Left lung (tissue), 10 donors: ENCODE data around the gene FAAP20. TPM values are rescaled to one million over a fixed set of nuclear protein-coding genes. Genes with fewer than 3 reads are reported as not detected.

Source experiments
- ATAC-seq: fragments of 200-7000 bp; cut with Tn5 transposase; one replicate; pipeline ENCODE4 v1.9.1; 2020; ENCODE audit warnings: moderate library complexity
- DNase-seq, 4 donors: peaks; one replicate each; pipeline ENCODE4 v3.0.0-alpha.2; 2013 to 2020
- H3K27ac ChIP-seq, 2 donors: fragments of 200-600 bp; sonication (generic) in 1 of 2; one replicate each; pipeline versions ENCODE4 v1.5.0 to v1.8.0; 2020 to 2021
- H3K27me3 ChIP-seq, 2 donors: fragments of 200-600 bp; sonication (generic) in 1 of 2; one replicate each; pipeline versions ENCODE4 v1.5.0 to v1.8.0; 2020 to 2021
- H3K36me3 ChIP-seq, 2 donors: fragments of 200-600 bp; sonication (generic) in 1 of 2; one replicate each; pipeline versions ENCODE4 v1.5.0 to v1.8.0; 2020 to 2021
- H3K4me1 ChIP-seq, 2 donors: fragments of 200-600 bp; one replicate each; pipeline ENCODE4 v1.8.0; 2021
- H3K4me3 ChIP-seq, 2 donors: fragments of 200-600 bp; sonication (generic) in 1 of 2; one replicate each; pipeline versions ENCODE4 v1.5.0 to v1.8.0; 2020 to 2021; ENCODE audit warnings: mild to moderate bottlenecking in 1 of 2
- H3K9me3 ChIP-seq, 2 donors: fragments of 200-600 bp; sonication (generic) in 1 of 2; one replicate each; pipeline versions ENCODE4 v1.5.0 to v1.8.0; 2020 to 2021
- intact Hi-C, 2 donors: fragments of 100-400 bp; cut with DNase I; formaldehyde crosslinking; loops; one replicate each; pipeline versions ENCODE4 v1.11.2 to v1.14.2; 2022
- polyA plus RNA-seq, 6 donors: library from polyadenylated mRNA; unstranded; fragments of 120-200 nt; gene quantifications; one replicate each; pipeline ENCODE4 v1.2.1, GENCODE V29; 2013; ENCODE audit not compliant: insufficient read length in 6 of 6
- total RNA-seq, 2 donors: library from RNA; stranded (reverse); fragmentation: NEBNext Ultra II Directional; extraction: Animal tissue kit (Norgen Biotek cat#: 25700); gene quantifications; one replicate each; pipeline ENCODE4 v1.2.1, GENCODE V29; 2021
- TF ChIP-seq, protein P1 (sequence below), 2 donors: fragments of 200-600 bp; sonication (generic) in 1 of 2; IDR thresholded peaks; one replicate each; pipeline versions ENCODE4 v1.5.0 to v1.8.0; 2021; ENCODE audit warnings: antibody characterized with exemption in 2 of 2
- donor health status: DM: no; HTN: yes; CAD: no.
- donor health status: DM: no; HTN: no; CAD: no.

Gene FAAP20
- total and polyA plus RNA-seq, 8 donors = 29.5 to 69.7 (median 45.8) TPM

DNA sequence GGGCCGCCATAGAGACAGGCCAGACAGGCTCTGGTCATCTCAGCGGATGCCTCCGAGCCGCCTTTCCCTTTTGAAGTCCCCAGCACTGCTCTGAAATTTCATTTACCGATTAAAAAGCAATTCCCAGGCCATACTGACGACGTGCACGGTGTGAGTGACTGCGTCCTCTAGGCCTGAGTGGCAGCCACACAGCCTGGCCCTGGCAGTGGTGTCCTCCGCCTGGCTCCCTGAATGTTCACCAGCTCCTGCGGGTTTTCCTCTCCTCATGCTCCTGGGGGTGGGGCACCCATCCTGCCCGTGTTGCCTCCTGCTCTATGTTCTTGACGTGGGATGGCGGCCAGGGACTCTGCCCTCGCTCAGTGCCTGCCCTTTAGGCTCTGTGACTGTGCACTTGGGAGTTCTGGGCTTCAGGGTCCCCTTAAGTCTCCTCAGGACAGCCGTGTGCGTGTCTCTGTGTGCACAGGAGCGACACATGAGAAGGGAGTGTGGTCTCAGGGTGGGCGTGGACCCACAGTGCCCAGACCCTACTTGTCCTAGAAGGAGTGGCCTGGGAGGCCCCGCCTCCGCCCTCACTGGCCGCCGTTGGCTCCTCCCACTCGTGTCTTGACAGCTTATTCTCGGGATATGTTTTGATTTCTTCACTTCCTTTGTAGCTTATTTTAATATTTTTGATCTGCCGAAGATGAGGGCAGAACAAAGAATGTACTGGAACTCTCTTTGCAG, 37.1 kb upstream of the FAAP20 start:
- H3K4me3 ChIP-seq = peak overlapping the region; percentile 69 to 93
- peak overlapping the region; percentile 89 to 93 for H3K27ac ChIP-seq
- intact Hi-C loops = loop anchor here in 1 of 2 donors (10.0 kb wide), 1 partner anchor 83 kb away; no protein-coding TSS in a partner anchor

DNA sequence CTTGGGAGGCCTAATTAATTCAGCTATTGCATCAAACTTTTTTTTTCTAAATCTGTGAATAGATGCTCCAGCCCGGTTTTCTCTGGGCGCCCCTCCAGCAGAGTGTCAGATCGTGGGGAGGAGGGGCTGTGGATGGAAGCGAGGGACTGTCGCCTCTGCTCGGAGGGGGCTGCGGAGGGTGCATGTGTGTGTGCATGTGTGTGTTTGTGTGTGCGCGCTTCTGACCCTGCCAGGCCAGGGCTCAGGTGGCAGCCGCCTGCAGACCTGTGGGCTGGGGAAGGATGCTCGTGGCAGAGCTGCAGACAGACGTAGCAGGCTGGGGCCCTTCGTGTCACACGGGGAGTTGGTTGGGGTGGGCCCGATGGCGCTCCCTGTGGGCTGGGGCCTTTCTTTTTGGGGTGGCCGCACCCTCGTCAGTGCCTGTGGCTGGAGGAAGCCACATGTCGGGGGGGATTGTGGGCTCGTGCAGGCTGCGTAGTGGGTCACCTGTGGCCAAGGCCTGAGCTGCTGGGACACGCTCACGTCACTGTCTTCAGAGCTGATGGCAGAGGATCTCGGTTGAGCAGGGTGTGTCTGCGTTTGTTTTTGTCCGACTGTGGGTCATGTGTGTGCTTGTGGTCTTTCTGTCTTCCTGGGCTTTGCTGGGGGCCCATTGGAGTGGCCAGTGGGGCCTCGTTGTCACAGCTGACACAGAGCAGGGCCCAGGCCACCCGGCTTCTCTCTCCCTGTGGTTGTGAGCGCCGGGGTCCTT, 36.4 kb upstream of the FAAP20 start:
- TF ChIP-seq, protein P1, sequence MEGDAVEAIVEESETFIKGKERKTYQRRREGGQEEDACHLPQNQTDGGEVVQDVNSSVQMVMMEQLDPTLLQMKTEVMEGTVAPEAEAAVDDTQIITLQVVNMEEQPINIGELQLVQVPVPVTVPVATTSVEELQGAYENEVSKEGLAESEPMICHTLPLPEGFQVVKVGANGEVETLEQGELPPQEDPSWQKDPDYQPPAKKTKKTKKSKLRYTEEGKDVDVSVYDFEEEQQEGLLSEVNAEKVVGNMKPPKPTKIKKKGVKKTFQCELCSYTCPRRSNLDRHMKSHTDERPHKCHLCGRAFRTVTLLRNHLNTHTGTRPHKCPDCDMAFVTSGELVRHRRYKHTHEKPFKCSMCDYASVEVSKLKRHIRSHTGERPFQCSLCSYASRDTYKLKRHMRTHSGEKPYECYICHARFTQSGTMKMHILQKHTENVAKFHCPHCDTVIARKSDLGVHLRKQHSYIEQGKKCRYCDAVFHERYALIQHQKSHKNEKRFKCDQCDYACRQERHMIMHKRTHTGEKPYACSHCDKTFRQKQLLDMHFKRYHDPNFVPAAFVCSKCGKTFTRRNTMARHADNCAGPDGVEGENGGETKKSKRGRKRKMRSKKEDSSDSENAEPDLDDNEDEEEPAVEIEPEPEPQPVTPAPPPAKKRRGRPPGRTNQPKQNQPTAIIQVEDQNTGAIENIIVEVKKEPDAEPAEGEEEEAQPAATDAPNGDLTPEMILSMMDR (IDR thresholded peaks at IDR 0.05) = no peak
- Histone ChIP-seq H3K4me1 (peaks cover 47 to 75% of the 10 kb centered on the region in 2 donors), H3K36me3 (no peaks in the 10 kb centered on the region), H3K27ac (peak overlapping the region; percentile 89 to 93), H3K27me3 (peaks cover 0 to 9% of the 10 kb centered on the region in 2 donors), H3K9me3 (no peaks in the 10 kb centered on the region), H3K4me3 (peak overlapping the region; percentile 69 to 93)
- DNase-seq (peak in 1 of 4 donors; percentile 84), ATAC-seq (peak; percentile 0)
- intact Hi-C loops = loop anchor here in 1 of 2 donors (10.0 kb wide), 1 partner anchor 84 kb away; no protein-coding TSS in a partner anchor

More for the DNA sequence above, 37.1 kb upstream of the FAAP20 start:
- H3K9me3 ChIP-seq = no peaks in the 10 kb centered on the region
- TF ChIP-seq, protein P1 (IDR thresholded peaks at IDR 0.05) = no peak
- H3K27me3 ChIP-seq = peaks cover 0 to 2% of the 10 kb centered on the region in 2 donors
- ATAC-seq = peak; percentile 61
- peaks cover 50 to 76% of the 10 kb centered on the region in 2 donors for H3K4me1 ChIP-seq
- no peaks in the 10 kb centered on the region for H3K36me3 ChIP-seq
- DNase-seq = peak; percentile 76 to 94 (median 91)

DNA sequence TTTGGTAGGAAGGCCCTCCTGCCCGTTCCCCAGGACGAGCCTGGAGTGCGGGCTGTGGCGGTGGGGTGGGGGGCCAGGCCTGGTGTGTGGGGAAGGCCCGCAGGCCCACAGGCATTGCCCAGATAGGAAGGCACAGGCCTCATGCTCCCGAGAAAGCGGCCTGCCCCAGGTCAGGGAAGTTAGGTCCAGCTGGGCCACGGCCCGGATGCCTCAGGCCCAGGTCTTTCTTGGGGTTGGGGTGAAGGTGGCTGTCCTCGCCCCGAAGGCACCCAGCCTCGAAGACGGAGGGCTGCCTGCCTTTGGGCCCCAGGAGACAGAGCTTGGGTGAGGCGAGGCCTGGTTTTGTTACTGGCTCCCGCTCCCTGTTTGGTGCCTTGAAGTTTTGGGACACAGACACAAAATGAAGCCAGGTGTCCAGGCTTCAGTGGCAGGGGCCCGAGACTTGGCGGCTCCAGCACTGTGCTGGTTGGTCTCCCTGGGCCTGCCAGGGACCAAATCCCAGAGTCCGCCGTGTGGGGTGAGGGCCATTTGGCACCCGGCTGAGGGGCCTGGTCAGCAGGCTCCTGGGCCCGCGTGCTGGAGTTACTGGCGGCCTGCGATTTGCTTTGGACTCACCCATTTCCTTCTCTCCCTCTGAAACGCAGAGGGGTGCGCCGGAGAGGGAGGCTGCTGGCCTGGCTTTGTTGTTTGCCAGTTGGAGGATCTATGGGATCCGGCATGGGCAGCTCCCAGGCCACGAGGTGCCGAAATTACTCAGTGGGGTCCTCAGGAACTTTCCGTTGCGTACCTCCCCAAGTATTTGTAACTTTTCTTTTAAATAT, 35.5 kb upstream of the FAAP20 start:
- H3K36me3 ChIP-seq = no peaks in the 10 kb centered on the region
- peak overlapping the region; percentile 89 to 93 for H3K27ac ChIP-seq
- no peak for ATAC-seq
- peaks cover 0 to 9% of the 10 kb centered on the region in 2 donors for H3K27me3 ChIP-seq
- TF ChIP-seq, protein P1 (IDR thresholded peaks at IDR 0.05) = no peak
- H3K4me3 ChIP-seq = peak overlapping the region; percentile 69 to 93
- DNase-seq = peak in 1 of 4 donors; percentile 85
- no peaks in the 10 kb centered on the region for H3K9me3 ChIP-seq
- H3K4me1 ChIP-seq = peaks cover 38 to 67% of the 10 kb centered on the region in 2 donors
- intact Hi-C loops = loop anchor here in 1 of 2 donors (10.0 kb wide), 1 partner anchor 85 kb away; no protein-coding TSS in a partner anchor

DNA sequence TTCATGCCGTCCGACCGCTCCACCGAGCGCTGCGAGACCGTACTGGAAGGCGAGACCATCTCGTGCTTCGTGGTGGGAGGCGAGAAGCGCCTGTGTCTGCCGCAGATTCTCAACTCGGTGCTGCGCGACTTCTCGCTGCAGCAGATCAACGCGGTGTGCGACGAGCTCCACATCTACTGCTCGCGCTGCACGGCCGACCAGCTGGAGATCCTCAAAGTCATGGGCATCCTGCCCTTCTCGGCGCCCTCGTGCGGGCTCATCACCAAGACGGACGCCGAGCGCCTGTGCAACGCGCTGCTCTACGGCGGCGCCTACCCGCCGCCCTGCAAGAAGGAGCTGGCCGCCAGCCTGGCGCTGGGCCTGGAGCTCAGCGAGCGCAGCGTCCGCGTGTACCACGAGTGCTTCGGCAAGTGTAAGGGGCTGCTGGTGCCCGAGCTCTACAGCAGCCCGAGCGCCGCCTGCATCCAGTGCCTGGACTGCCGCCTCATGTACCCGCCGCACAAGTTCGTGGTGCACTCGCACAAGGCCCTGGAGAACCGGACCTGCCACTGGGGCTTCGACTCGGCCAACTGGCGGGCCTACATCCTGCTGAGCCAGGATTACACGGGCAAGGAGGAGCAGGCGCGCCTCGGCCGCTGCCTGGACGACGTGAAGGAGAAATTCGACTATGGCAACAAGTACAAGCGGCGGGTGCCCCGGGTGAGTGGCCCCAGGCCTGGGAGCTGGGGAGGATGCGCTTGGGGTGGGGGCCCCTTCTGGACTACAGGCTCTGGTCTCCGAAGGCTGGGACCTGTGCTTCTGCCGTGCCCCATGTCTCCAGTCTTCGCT, 34.7 kb upstream of the FAAP20 start:
- DNase-seq = peak in 3 of 4 donors; percentile 77 to 92 (median 89)
- intact Hi-C loops = no loop called here

More for the DNA sequence above, 34.7 kb upstream of the FAAP20 start:
- H3K27me3 ChIP-seq = peaks cover 0 to 9% of the 10 kb centered on the region in 2 donors
- H3K36me3 ChIP-seq = no peaks in the 10 kb centered on the region
- H3K4me3 ChIP-seq = peak overlapping the region; percentile 69 to 93
- H3K9me3 ChIP-seq = no peaks in the 10 kb centered on the region
- ATAC-seq = peak; percentile 1
- H3K4me1 ChIP-seq = peaks cover 30 to 58% of the 10 kb centered on the region in 2 donors
- TF ChIP-seq, protein P1 (IDR thresholded peaks at IDR 0.05) = no peak
- H3K27ac ChIP-seq = peak overlapping the region; percentile 89 to 93
